OCI-M2 (cell line): ENCODE results near the gene HOXC11.

ENCODE experiments used
- DNase-seq: peaks from one replicate; lab custom pipeline; 2025; ENCODE audit not compliant: unreplicated experiment; lab: John Stamatoyannopoulos, UW

Gene HOXC11

GRCh38 chr12:54019924-54020590 is 47.1 kb downstream of the HOXC11 start:
- no peak for DNase-seq

GRCh38 chr12:54020591-54021405 is 47.9 kb downstream of the HOXC11 start:
- no peak for DNase-seq

GRCh38 chr12:54021432-54022013 is 48.6 kb downstream of the HOXC11 start:
- no peak for DNase-seq

- DNase-seq: no peak
Measured at GRCh38 chr12:54022960-54023884, 50.3 kb downstream of the HOXC11 start.

GRCh38 chr12:54024127-54024526 is 51.2 kb downstream of the HOXC11 start:
- no peak for DNase-seq

- no peak for DNase-seq
Measured at GRCh38 chr12:54024581-54025305, 51.8 kb downstream of the HOXC11 start.

GRCh38 chr12:54025499-54026405 is 52.8 kb downstream of the HOXC11 start:
- no peak for DNase-seq

- no peak for DNase-seq
Measured at GRCh38 chr12:54026640-54027441, 53.9 kb downstream of the HOXC11 start.
